ENCODE results near the gene TOPORS.
A peak's percentile ranks its signal among the peaks of the same experiment; 100 is the strongest.
"Not testable (repeated sequence)": the region's sequence is repeated elsewhere in the genome, so short reads cannot be mapped to it uniquely, and the experiment has no call there.

TOPORS gene

DNA sequence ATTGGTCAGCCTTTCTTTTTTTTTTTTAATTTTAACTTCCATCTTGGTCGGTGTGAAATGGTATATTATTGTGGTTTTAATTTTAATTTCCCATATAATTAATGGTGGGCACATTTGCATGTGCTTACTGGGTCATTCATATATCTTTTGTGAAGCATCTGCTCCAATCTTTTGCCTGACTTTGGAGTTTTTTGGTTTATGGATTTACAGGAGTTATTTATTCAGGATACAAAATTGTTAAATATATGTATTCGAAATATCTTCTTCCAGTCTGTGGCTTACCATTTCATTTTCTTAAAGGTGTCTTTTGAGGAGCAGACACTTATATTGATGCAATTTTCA, 25.7 kb downstream of the TOPORS start:
- no peak overlapping the region for H3K27ac ChIP-seq
- H3K9me3 ChIP-seq (ENCODE audit: severe bottlenecking), result no peaks in the 10 kb centered on the region
- TF ChIP-seq, protein P1, sequence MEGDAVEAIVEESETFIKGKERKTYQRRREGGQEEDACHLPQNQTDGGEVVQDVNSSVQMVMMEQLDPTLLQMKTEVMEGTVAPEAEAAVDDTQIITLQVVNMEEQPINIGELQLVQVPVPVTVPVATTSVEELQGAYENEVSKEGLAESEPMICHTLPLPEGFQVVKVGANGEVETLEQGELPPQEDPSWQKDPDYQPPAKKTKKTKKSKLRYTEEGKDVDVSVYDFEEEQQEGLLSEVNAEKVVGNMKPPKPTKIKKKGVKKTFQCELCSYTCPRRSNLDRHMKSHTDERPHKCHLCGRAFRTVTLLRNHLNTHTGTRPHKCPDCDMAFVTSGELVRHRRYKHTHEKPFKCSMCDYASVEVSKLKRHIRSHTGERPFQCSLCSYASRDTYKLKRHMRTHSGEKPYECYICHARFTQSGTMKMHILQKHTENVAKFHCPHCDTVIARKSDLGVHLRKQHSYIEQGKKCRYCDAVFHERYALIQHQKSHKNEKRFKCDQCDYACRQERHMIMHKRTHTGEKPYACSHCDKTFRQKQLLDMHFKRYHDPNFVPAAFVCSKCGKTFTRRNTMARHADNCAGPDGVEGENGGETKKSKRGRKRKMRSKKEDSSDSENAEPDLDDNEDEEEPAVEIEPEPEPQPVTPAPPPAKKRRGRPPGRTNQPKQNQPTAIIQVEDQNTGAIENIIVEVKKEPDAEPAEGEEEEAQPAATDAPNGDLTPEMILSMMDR (IDR thresholded peaks at IDR 0.05; ENCODE audit: low read depth, low read length), result no peak
- H3K27me3 ChIP-seq (ENCODE audit: insufficient read depth, low read depth, severe bottlenecking), result no peaks in the 10 kb centered on the region
- peak overlapping the region; percentile 62 for H3K4me3 ChIP-seq (ENCODE audit: low read depth, low read length)
- H3K36me3 ChIP-seq, result no peaks in the 10 kb centered on the region
- no peak for DNase-seq

DNA sequence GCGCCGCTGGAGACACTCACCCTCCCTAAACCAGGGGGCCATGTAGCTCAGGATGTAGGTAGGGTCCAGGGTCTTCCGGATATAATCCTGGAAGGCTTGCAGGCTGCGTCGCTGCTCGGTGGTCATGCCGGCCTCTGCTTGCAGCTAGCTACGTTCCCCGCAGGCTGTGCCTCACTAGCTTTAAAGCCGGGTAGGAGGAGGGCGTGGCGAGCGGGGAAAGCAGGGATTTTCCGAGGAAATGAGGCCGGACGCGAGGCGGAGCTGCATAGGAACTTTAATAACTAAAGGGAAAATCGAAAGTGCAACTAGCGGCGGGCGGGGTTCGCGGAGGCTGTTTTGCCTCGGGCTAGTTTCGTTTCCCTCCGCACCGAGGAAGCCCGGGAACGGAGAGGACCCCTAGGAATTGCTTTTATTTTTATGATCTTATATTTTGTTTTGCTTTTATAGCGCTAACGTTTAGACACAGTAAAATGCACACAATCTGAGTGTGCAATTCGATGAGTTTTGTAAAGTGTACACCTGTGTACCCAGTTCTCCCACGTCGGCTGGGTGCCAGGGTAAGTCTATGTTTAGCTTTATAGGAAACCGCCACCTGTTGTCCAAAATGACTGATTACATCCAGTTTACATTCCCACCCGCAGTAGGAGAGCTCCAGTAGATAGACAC, 26.2 kb downstream of the TOPORS start, which contains the start of gene RIGI:
Gene RIGI (minus strand): TSS at position 156 of the 666 bp plus-strand sequence. CDS start 30 bp downstream, at position 126.
- peak; percentile 80 for DNase-seq
- H3K27ac ChIP-seq, result no peak within 1 kb of the TSS
- TF ChIP-seq, protein P1 (IDR thresholded peaks at IDR 0.05; ENCODE audit: low read depth, low read length), result peak; percentile 40; the same call in 1 of the 2 replicates

DNA sequence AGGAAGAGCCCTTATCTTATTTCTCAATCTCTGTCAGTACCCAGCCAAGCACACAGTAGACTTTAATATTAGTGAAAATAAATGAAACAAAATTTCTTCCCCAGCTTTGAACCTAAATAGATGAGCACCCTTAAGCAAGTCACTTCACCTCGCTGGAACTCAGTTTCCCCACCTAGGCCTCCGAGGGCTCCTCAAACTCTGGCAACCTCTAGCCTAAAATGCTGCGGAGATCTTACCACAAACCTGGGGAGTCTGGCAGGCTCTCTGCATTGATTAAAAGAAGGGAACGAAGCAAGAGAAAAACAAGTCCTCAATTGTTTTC, 26.7 kb downstream of the TOPORS start:
- peak overlapping the region; percentile 62 for H3K4me3 ChIP-seq (ENCODE audit: low read depth, low read length)
- DNase-seq, result no peak
- H3K36me3 ChIP-seq, result no peaks in the 10 kb centered on the region
- no peak overlapping the region for H3K27ac ChIP-seq
- H3K9me3 ChIP-seq (ENCODE audit: severe bottlenecking), result no peaks in the 10 kb centered on the region
- TF ChIP-seq, protein P1 (IDR thresholded peaks at IDR 0.05; ENCODE audit: low read depth, low read length), result no peak
- no peaks in the 10 kb centered on the region for H3K27me3 ChIP-seq (ENCODE audit: insufficient read depth, low read depth, severe bottlenecking)

More for the DNA sequence above, 26.2 kb downstream of the TOPORS start, which contains the start of gene RIGI:
- Histone ChIP-seq H3K27me3 (ENCODE audit: insufficient read depth, low read depth, severe bottlenecking) (no peaks in the 10 kb centered on the region), H3K36me3 (no peaks in the 10 kb centered on the region), H3K4me3 (ENCODE audit: low read depth, low read length) (peak within 1 kb of the TSS; percentile 62), H3K9me3 (ENCODE audit: severe bottlenecking) (no peaks in the 10 kb centered on the region)

DNA sequence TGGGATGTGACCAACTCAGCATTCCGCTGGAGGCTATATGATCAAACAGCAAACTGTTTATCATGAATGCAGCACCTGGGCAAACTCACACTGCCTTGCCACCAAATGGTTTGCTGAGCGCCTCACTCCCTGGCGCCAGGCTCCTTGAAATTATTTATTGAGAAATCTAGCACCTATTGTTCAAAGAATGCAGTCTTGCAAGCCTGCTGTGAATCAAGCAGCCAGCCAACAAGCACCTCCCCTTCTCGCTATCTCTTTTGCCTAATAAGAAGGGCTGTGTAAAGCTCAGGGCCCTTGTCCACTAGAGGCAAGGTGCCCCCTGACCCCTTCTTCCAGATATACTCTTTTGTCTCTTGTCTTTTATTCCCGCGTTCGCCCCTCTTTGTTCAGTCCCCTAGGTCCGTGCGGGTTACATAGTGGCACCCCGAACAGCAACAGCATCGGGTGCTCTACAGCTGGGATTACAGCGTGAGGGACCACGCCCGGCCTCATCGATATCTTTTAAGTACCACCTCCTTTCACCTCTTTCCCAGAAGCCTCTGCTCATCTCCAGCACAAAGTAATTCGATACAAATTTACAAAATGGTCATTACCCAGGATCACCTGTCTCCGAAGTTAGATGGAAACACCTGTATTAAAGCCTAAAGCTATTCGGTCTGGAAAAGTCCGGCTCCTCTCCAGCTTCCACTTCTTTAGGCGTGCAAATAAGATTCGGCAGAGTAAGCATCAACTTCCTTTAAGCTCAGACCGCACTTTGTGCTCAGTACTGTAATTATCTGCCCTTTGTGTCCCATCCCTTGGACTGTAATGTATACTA, 27.3 kb downstream of the TOPORS start:
- H3K36me3 ChIP-seq, result no peaks in the 10 kb centered on the region
- DNase-seq, result no peak
- no peaks in the 10 kb centered on the region for H3K9me3 ChIP-seq (ENCODE audit: severe bottlenecking)
- TF ChIP-seq, protein P1 (IDR thresholded peaks at IDR 0.05; ENCODE audit: low read depth, low read length), result no peak
- no peak overlapping the region for H3K27ac ChIP-seq
- H3K27me3 ChIP-seq (ENCODE audit: insufficient read depth, low read depth, severe bottlenecking), result no peaks in the 10 kb centered on the region
- H3K4me3 ChIP-seq (ENCODE audit: low read depth, low read length), result no peak overlapping the region

DNA sequence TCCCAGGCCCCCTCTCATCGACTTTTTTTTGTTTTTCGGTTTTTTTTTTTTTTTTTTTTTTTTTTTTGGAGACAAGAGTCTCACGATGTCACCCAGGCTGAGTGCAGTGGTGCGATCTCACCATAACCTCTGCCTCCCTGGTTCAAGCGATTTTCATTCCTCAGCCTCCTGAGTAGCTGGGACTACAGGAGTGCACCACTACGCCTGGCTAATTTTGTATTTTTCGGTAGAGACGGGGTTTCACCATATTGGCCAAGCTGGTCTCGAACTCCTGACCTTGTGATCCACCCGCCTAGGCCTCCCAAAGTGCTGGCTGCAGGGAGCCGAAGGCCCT, 27.9 kb downstream of the TOPORS start:
- H3K27me3 ChIP-seq (ENCODE audit: insufficient read depth, low read depth, severe bottlenecking); DNase-seq; H3K4me3 ChIP-seq (ENCODE audit: low read depth, low read length); H3K27ac ChIP-seq; H3K36me3 ChIP-seq; H3K9me3 ChIP-seq (ENCODE audit: severe bottlenecking): not testable (repeated sequence)

DNA sequence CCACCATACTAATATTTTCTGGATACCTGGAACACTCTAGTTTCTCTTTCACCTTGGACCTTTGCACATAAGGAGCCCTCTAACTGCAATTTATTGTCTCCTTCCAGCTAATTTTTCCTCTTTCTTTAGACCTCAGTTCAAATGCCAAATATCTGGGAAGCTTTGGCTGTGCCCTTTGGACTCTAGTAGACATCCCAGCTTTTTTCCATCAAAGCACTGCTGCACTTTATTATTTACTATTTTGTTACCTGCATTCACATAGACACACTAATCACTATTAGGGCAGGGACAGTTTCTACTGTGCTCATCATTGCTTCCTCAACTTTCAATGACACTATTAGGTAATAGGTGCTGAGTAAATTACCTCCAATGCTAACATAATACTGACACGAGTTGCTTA, 28.5 kb downstream of the TOPORS start:
- TF ChIP-seq, protein P1 (IDR thresholded peaks at IDR 0.05; ENCODE audit: low read depth, low read length), result no peak
- H3K4me3 ChIP-seq (ENCODE audit: low read depth, low read length), result no peak overlapping the region
- no peaks in the 10 kb centered on the region for H3K36me3 ChIP-seq
- no peak overlapping the region for H3K27ac ChIP-seq
- no peaks in the 10 kb centered on the region for H3K27me3 ChIP-seq (ENCODE audit: insufficient read depth, low read depth, severe bottlenecking)
- H3K9me3 ChIP-seq (ENCODE audit: severe bottlenecking), result no peaks in the 10 kb centered on the region
- DNase-seq, result no peak
